Measurements from ENCODE around the gene LEMD2.

LEMD2 gene

DNA sequence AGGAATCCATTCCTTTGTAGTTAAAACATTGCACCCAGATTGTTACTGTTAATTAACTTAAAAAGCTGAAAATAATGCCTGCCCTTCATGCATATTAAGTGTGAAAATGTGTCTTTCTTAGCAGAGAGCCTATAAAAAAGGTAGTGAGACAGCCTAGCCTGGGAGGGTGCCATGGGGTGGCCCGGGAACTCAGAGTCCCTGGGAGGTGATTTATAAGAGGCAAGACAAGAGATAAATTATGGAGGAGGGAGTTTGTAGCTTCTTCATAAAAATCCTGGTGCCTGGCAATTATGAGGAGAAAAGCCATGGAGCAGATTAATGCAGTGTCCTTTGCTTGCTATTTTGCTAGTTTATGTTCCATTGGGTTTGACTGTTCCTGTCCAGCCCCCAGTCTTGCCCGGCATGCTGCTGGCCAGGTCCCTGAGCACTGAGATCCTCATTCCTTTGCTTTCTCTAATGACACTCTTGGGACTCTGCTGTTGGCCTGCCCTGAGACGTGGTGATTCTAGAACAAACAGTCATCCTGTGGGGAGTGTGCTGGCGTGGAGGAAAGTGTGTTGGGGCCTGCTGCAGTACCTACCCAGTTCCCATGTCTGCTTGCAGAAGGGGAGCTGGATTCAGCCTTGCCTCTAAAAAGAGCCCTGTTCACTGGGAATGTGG, 10.7 kb upstream of the LEMD2 start:
- no peak for TF ChIP-seq CTCF (IDR thresholded peaks at IDR 0.05; ENCODE audit: low read depth, low read length, poor library complexity, severe bottlenecking)
- no peak for TF ChIP-seq EZH2phosphoT487 (IDR thresholded peaks at IDR 0.05; ENCODE audit: borderline replicate concordance, low read length)

DNA sequence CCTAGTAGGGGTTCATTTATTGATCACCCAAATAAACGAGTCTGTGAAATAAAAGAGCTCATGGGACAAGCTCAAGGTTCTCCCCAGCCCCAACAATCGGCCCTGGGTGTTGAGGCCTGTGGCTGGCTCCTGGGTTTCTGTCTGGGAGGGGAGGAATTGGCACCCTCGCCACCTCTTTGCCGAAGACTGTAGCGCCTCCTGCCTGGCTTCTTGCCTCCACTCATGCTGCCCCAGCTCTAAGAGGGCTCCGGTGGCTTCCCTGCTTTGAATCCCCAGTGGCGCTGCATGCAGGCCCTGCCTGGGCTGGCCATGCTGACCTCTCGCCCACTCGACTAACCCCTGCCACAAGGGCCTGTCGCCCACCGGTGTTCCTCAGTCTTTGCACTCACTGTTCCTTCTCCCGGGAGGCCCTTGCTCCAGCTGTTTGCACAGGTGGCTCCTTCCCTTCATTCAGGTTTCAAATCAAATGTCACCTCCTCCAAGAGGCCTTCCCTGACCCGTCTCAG, 9.5 kb upstream of the LEMD2 start:
- Histone ChIP-seq H3K4me3 (ENCODE audit: low read length) (no peak overlapping the region), H3K4me2 (ENCODE audit: low read length) (no peak overlapping the region), H3K27ac (ENCODE audit: low read depth, low read length) (no peak overlapping the region), H3K4me1 (ENCODE audit: control insufficient read depth, low read length) (no peaks in the 10 kb centered on the region), H3K36me3 (ENCODE audit: control insufficient read depth, low read length) (no peaks in the 10 kb centered on the region), H3F3A (ENCODE audit: control insufficient read depth, insufficient read depth) (no peaks in the 10 kb centered on the region), H4K20me1 (ENCODE audit: control insufficient read depth, insufficient read depth, low read depth, low read length) (no peaks in the 10 kb centered on the region), H3K9me2 (replicated peaks; ENCODE audit: control insufficient read depth, low read length) (no peaks in the 10 kb centered on the region), H3K27me3 (ENCODE audit: control insufficient read depth, low read length) (peaks cover 12% of the 10 kb centered on the region; the same call in 1 of the 2 replicates), H3K9me3 (ENCODE audit: control insufficient read depth, insufficient read depth, low read length) (no peaks in the 10 kb centered on the region), H3K79me2 (ENCODE audit: control insufficient read depth, low read length) (no peaks in the 10 kb centered on the region)
- TF ChIP-seq EZH2phosphoT487 (IDR thresholded peaks at IDR 0.05; ENCODE audit: borderline replicate concordance, low read length) (no peak), CTCF (IDR thresholded peaks at IDR 0.05; ENCODE audit: low read depth, low read length, poor library complexity, severe bottlenecking) (no peak)

More for the DNA sequence above, 10.7 kb upstream of the LEMD2 start:
- Histone ChIP-seq H3K9me3 (ENCODE audit: control insufficient read depth, insufficient read depth, low read length) (no peaks in the 10 kb centered on the region), H3K79me2 (ENCODE audit: control insufficient read depth, low read length) (no peaks in the 10 kb centered on the region), H3K27me3 (ENCODE audit: control insufficient read depth, low read length) (peaks cover 15% of the 10 kb centered on the region; the same call in 1 of the 2 replicates), H3K27ac (ENCODE audit: low read depth, low read length) (no peak overlapping the region), H3K4me3 (ENCODE audit: low read length) (no peak overlapping the region), H4K20me1 (ENCODE audit: control insufficient read depth, insufficient read depth, low read depth, low read length) (no peaks in the 10 kb centered on the region), H3K9me2 (replicated peaks; ENCODE audit: control insufficient read depth, low read length) (no peaks in the 10 kb centered on the region), H3F3A (ENCODE audit: control insufficient read depth, insufficient read depth) (no peaks in the 10 kb centered on the region), H3K4me2 (ENCODE audit: low read length) (no peak overlapping the region), H3K4me1 (ENCODE audit: control insufficient read depth, low read length) (no peaks in the 10 kb centered on the region), H3K36me3 (ENCODE audit: control insufficient read depth, low read length) (no peaks in the 10 kb centered on the region)

- H3K4me3 ChIP-seq (ENCODE audit: low read length), result no peak overlapping the region
- H3K9me2 ChIP-seq (replicated peaks; ENCODE audit: control insufficient read depth, low read length), result no peaks in the 10 kb centered on the region
- no peaks in the 10 kb centered on the region for H3K4me1 ChIP-seq (ENCODE audit: control insufficient read depth, low read length)
- H4K20me1 ChIP-seq (ENCODE audit: control insufficient read depth, insufficient read depth, low read depth, low read length), result no peaks in the 10 kb centered on the region
- no peaks in the 10 kb centered on the region for H3F3A ChIP-seq (ENCODE audit: control insufficient read depth, insufficient read depth)
- H3K27ac ChIP-seq (ENCODE audit: low read depth, low read length), result no peak overlapping the region
- H3K79me2 ChIP-seq (ENCODE audit: control insufficient read depth, low read length), result no peaks in the 10 kb centered on the region
- H3K4me2 ChIP-seq (ENCODE audit: low read length), result no peak overlapping the region
- H3K36me3 ChIP-seq (ENCODE audit: control insufficient read depth, low read length), result no peaks in the 10 kb centered on the region
- TF ChIP-seq EZH2phosphoT487 (IDR thresholded peaks at IDR 0.05; ENCODE audit: borderline replicate concordance, low read length) (no peak), CTCF (IDR thresholded peaks at IDR 0.05; ENCODE audit: low read depth, low read length, poor library complexity, severe bottlenecking) (no peak)
- H3K27me3 ChIP-seq (ENCODE audit: control insufficient read depth, low read length), result peaks cover 12% of the 10 kb centered on the region; the same call in 1 of the 2 replicates
- H3K9me3 ChIP-seq (ENCODE audit: control insufficient read depth, insufficient read depth, low read length), result no peaks in the 10 kb centered on the region
Observed at GRCh38 chr6:33797626-33798342, 8.9 kb upstream of the LEMD2 start.
